Activated CD4-positive, alpha-beta T cell treated with anti-CD3 and anti-CD28 coated beads, Interleukin-2, amount 10 ng/mL, durations not matched to agents 24 days and 14 days (primary cell): ENCODE results near the gene MOV10L1. TPM values are rescaled to one million over a fixed set of nuclear protein-coding genes. Genes with fewer than 3 reads are reported as not detected.
"Not testable (repeated sequence)": the region's sequence is repeated elsewhere in the genome, so short reads cannot be mapped to it uniquely, and the experiment has no call there.

ENCODE experiments used
- DNase-seq: peaks from one replicate; pipeline ENCODE4 v3.0.0; 2022
- H3K27ac Mint-ChIP-seq: one replicate; pipeline ENCODE4 v1.8.0; 2022; ENCODE audit warnings: mild to moderate bottlenecking, mixed read lengths
- H3K27me3 Mint-ChIP-seq: one replicate; pipeline ENCODE4 v1.8.0; 2022; ENCODE audit warnings: mixed read lengths
- H3K36me3 Mint-ChIP-seq: one replicate; pipeline ENCODE4 v1.8.0; 2022; ENCODE audit warnings: low read depth, mild to moderate bottlenecking, mixed read lengths
- H3K4me1 Mint-ChIP-seq: one replicate; pipeline ENCODE4 v1.8.0; 2021; ENCODE audit warnings: mixed read lengths
- H3K4me3 Mint-ChIP-seq: one replicate; pipeline ENCODE4 v1.8.0; 2022; ENCODE audit warnings: mild to moderate bottlenecking, moderate library complexity, mixed read lengths
- H3K9me3 Mint-ChIP-seq: one replicate; pipeline ENCODE4 v1.8.0; 2021; ENCODE audit warnings: mixed read lengths
- intact Hi-C: fragments of 100-400 bp; cut with micrococcal nuclease; formaldehyde crosslinking; loops from one replicate; pipeline ENCODE4 v1.15.1; 2023
- total RNA-seq: library from RNA; stranded (reverse); gene quantifications from 2 replicates; pipeline ENCODE4 v1.2.3, GENCODE V29; 2022

MOV10L1 gene
- total RNA-seq, 1 donor from 2014 or later = not detected

- no peak for DNase-seq
- peaks cover 2% of the 10 kb centered on the region for H3K4me1 Mint-ChIP-seq
- intact Hi-C loops = no loop called here
- no peak overlapping the region for H3K4me3 Mint-ChIP-seq
- no peaks in the 10 kb centered on the region for H3K9me3 Mint-ChIP-seq
- no peaks in the 10 kb centered on the region for H3K36me3 Mint-ChIP-seq
- H3K27me3 Mint-ChIP-seq = peaks cover 3% of the 10 kb centered on the region
- H3K27ac Mint-ChIP-seq = no peak overlapping the region
These were observed 60.6 kb downstream of the MOV10L1 start for GRCh38 chr22:50150161-50151129.

GRCh38 chr22:50151571-50152537 lies 62.0 kb downstream of the MOV10L1 start:
- intact Hi-C loops = no loop called here
- no peak overlapping the region for H3K4me3 Mint-ChIP-seq
- H3K36me3 Mint-ChIP-seq = no peaks in the 10 kb centered on the region
- H3K9me3 Mint-ChIP-seq = no peaks in the 10 kb centered on the region
- DNase-seq = no peak
- H3K27me3 Mint-ChIP-seq = peaks cover 3% of the 10 kb centered on the region
- H3K27ac Mint-ChIP-seq = no peak overlapping the region
- H3K4me1 Mint-ChIP-seq = peaks cover 2% of the 10 kb centered on the region

DNA sequence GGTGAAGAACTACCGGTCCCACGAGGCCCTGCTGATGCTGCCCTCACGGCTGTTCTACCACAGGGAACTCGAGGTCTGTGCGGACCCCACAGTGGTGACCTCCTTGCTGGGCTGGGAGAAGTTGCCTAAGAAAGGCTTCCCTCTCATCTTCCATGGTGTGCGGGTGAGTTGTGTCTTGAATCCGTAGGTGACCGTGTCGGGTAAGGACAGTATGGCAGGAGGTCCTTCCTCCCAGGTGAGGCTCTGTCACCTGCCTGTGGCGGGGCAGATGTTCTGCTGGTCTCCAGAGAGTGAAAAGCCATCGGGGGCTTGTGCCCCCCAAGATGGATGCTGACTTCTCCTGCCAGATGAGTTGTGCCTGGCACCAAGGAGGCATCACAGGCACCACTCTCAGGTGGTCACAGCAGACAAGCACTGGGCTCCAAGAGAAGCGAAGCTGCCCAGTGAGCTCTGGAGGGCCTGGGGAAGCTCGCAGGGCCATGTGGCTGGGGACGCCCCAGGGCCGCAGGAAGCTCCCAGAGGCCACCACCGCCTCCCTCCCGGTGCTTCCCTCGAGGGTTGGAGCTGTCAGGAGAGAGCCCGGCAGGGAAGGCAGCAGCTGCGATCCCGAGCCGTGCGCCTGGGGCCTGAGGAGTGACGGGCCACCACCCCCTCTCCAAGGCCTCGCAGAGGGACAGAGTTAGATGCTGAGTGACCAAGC lies 63.4 kb downstream of the MOV10L1 start:
- no peak overlapping the region for H3K4me3 Mint-ChIP-seq
- no peak for DNase-seq
- H3K27me3 Mint-ChIP-seq = peaks cover 7% of the 10 kb centered on the region
- no peak overlapping the region for H3K27ac Mint-ChIP-seq
- intact Hi-C loops = no loop called here
- H3K36me3 Mint-ChIP-seq = no peaks in the 10 kb centered on the region
- H3K4me1 Mint-ChIP-seq = peaks cover 2% of the 10 kb centered on the region
- H3K9me3 Mint-ChIP-seq = no peaks in the 10 kb centered on the region

- Mint-ChIP-seq H3K27ac (no peak overlapping the region), H3K27me3 (peaks cover 7% of the 10 kb centered on the region), H3K4me3 (no peak overlapping the region), H3K36me3 (no peaks in the 10 kb centered on the region), H3K4me1 (peaks cover 2% of the 10 kb centered on the region), H3K9me3 (no peaks in the 10 kb centered on the region)
- no peak for DNase-seq
- intact Hi-C loops = no loop called here
These were observed 63.9 kb downstream of the MOV10L1 start for GRCh38 chr22:50153756-50154140.

- no peaks in the 10 kb centered on the region for H3K4me1 Mint-ChIP-seq
- H3K27ac Mint-ChIP-seq = no peak overlapping the region
These were observed 68.0 kb downstream of the MOV10L1 start for GRCh38 chr22:50157709-50158375.

DNA sequence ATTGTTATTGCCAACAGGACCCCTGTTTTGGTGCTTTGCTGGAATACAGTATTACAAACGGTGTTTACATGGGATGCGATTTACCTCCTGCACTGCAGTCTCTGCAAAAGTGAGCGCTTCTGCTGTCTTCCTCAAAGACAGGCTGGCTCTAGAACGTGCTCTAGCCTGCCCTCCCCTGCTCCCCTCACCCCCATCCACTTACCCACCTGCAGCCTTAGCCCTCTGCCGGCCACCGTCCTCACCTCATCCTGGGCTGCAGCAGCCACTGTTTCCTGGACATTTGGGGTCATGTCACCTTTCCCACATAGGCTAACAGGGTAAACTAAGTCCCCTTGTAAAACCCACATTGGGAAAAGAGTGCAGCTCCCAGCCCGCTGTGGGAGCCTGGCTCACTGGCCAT lies 71.1 kb downstream of the MOV10L1 start:
- DNase-seq = no peak
- no peak overlapping the region for H3K4me3 Mint-ChIP-seq
- intact Hi-C loops = no loop called here
- no peaks in the 10 kb centered on the region for H3K9me3 Mint-ChIP-seq
- peaks cover 9% of the 10 kb centered on the region for H3K27me3 Mint-ChIP-seq
- H3K36me3 Mint-ChIP-seq = no peaks in the 10 kb centered on the region
- no peaks in the 10 kb centered on the region for H3K4me1 Mint-ChIP-seq
- H3K27ac Mint-ChIP-seq = no peak overlapping the region

More at GRCh38 chr22:50157709-50158375, 68.0 kb downstream of the MOV10L1 start:
- no peak overlapping the region for H3K4me3 Mint-ChIP-seq
- H3K27me3 Mint-ChIP-seq = peaks cover 10% of the 10 kb centered on the region
- DNase-seq = no peak
- intact Hi-C loops = no loop called here
- H3K36me3 Mint-ChIP-seq = no peaks in the 10 kb centered on the region
- no peaks in the 10 kb centered on the region for H3K9me3 Mint-ChIP-seq

GRCh38 chr22:50161508-50162390 lies 71.9 kb downstream of the MOV10L1 start:
- Mint-ChIP-seq H3K4me3 (no peak overlapping the region), H3K9me3 (no peaks in the 10 kb centered on the region), H3K36me3 (no peaks in the 10 kb centered on the region), H3K27ac (no peak overlapping the region), H3K27me3 (peaks cover 9% of the 10 kb centered on the region), H3K4me1 (no peaks in the 10 kb centered on the region)
- intact Hi-C loops = no loop called here
- no peak for DNase-seq

DNA sequence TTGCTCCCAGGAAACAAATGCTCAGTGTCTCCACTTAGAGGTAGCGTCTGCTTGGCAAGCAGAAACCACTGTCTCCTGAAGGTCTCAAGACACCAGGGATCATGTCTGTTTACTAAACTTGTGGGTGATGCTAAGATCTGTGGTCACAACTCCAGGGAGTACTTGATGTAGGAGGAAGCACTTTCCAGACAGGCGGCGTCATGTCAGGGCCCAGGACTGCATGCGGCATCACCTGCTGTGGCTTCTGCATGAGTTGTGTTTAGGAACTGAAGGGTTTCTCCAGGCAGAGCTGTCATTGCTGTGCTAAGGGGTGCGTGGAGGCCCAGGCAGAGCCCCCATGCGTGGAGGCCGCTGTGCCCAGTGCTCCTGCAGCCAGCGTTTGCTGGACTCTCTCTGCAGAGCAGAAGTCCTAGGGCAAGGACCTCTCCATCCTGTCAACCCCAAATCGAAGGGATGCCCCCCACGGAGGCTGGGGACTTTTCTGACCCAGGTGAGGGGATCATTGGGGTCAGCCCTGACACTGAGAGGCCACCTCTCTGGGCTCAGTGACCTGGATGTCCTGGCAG lies 72.7 kb downstream of the MOV10L1 start:
- no peaks in the 10 kb centered on the region for H3K9me3 Mint-ChIP-seq
- no peak overlapping the region for H3K27ac Mint-ChIP-seq
- H3K4me3 Mint-ChIP-seq = no peak overlapping the region
- no peaks in the 10 kb centered on the region for H3K36me3 Mint-ChIP-seq
- intact Hi-C loops = no loop called here
- H3K4me1 Mint-ChIP-seq = no peaks in the 10 kb centered on the region
- peak; percentile 53 for DNase-seq
- peaks cover 10% of the 10 kb centered on the region for H3K27me3 Mint-ChIP-seq

DNA sequence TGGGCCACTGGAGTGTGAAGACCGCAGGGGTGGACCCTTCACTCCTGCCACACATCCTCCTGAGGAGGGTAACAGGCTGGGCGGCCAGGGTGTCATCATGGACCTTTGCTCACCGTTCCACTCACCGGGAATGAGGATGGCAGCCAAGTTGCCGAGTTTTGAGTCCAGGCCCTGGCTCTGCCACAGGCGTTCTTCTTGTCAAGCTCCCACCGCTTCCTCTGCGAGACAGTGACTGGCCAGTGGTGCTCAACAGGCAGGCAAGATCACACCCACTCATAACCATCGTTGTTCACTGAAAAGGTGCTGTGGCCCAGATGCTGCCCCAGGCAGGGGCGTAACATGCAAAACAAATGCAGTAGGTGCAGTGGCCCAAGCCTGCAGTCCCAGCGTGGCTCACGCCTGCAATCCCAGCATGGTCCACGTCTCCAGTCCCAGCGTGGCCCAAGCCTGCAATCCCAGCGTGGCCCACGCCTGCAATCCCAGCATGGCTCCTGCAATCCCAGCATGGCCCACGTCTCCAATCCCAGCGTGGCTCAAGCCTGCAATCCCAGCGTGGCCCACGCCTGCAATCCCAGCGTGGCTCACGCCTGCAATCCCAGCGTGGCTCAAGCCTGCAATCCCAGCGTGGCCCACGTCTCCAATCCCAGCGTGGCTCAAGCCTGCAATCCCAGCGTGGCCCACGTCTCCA lies 75.8 kb downstream of the MOV10L1 start:
- H3K36me3 Mint-ChIP-seq = no peaks in the 10 kb centered on the region
- H3K4me3 Mint-ChIP-seq = no peak overlapping the region
- DNase-seq = no peak
- no peak overlapping the region for H3K27ac Mint-ChIP-seq
- intact Hi-C loops = no loop called here
- no peaks in the 10 kb centered on the region for H3K9me3 Mint-ChIP-seq
- H3K4me1 Mint-ChIP-seq = peaks cover 6% of the 10 kb centered on the region
- peaks cover 22% of the 10 kb centered on the region for H3K27me3 Mint-ChIP-seq

GRCh38 chr22:50167689-50168489 lies 78.1 kb downstream of the MOV10L1 start:
- Mint-ChIP-seq H3K36me3 (no peaks in the 10 kb centered on the region), H3K27ac (peak overlapping the region; percentile 25), H3K27me3 (peaks cover 36% of the 10 kb centered on the region), H3K4me3 (peak overlapping the region; percentile 16), H3K4me1 (peaks cover 6% of the 10 kb centered on the region), H3K9me3 (no peaks in the 10 kb centered on the region)
- no peak for DNase-seq
- intact Hi-C loops = no loop called here

DNA sequence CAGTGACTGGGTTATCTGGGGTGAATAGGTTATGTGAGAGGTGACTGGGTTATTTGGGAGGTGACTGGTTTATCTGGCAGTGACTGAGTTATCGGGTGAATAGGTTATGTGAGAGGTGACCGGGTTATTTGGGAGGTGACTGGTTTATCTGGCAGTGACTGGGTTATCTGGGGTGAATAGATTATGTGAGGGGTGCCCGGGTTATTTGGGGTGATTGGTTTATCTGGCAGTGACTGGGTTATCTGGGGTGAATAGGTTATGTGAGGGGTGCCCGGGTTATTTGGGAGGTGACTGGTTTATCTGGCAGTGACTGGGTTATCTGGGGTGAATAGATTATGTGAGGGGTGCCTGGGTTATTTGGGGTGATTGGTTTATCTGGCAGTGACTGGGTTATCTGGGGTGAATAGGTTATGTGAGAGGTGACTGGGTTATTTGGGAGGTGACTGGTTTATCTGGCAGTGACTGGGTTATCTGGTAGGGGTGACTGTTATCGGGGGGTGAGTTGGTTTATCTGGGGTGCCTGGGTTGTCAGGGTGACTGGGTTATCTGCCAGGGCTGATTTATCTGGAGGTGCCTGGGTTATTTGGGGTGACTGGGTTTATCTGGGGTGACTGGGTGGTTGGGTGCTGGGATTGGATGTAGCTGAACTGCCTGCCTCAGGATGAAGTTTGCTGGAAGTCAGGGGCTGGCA lies 78.8 kb downstream of the MOV10L1 start:
- peaks cover 36% of the 10 kb centered on the region for H3K27me3 Mint-ChIP-seq
- peak overlapping the region; percentile 77 for H3K4me3 Mint-ChIP-seq
- H3K9me3 Mint-ChIP-seq, DNase-seq, intact Hi-C loops, H3K36me3 Mint-ChIP-seq, H3K4me1 Mint-ChIP-seq: not testable (repeated sequence)
- H3K27ac Mint-ChIP-seq = peak overlapping the region; percentile 73
